SU-DHL-6 (cell line): ENCODE data around the gene IQGAP3.

Source experiments
- CTCF ChIP-seq: fragments of 200-600 bp; sonication (generic); IDR thresholded peaks from one replicate; pipeline ENCODE4 v1.5.1; 2017; ENCODE audit warnings: antibody characterized with exemption, mild to moderate bottlenecking, low read length, moderate library complexity; ENCODE audit not compliant: insufficient read depth, poor library complexity, severe bottlenecking
- EZH2phosphoT487 ChIP-seq: fragments of 200-600 bp; sonication (generic), shearing (Covaris generic); conservative IDR thresholded peaks from 2 replicates; pipeline ENCODE4 v1.6.1; 2018; ENCODE audit warnings: mild to moderate bottlenecking, antibody characterized with exemption, low read length, moderate library complexity, mixed read lengths

- TF ChIP-seq CTCF (no peak), EZH2phosphoT487 (no peak)
Measured at GRCh38 chr1:156550346-156550745, 22.0 kb downstream of the IQGAP3 start.
